GM23248 (cell line): Measurements from ENCODE around the gene FAM163A. TPM values are rescaled to one million over a fixed set of nuclear protein-coding genes. Genes with fewer than 3 reads are reported as not detected.
"Not testable (repeated sequence)": the region's sequence is repeated elsewhere in the genome, so short reads cannot be mapped to it uniquely, and the experiment has no call there.

ENCODE experiments used
- DNase-seq: peaks from one replicate; pipeline ENCODE4 v3.0.0-alpha.2; 2015
- H2AFZ ChIP-seq: fragments of 200-600 bp; sonication (generic); 2 replicates; pipeline ENCODE4 v1.6.1; 2016; ENCODE audit warnings: antibody characterized with exemption
- H3F3A ChIP-seq: fragments of 200-600 bp; sonication (generic); 2 replicates; pipeline ENCODE4 v1.6.1; 2016; ENCODE audit warnings: mild to moderate bottlenecking, antibody characterized with exemption, mixed run types; ENCODE audit not compliant: insufficient read depth
- H3K27ac ChIP-seq: fragments of 200-600 bp; sonication (generic); 2 replicates; pipeline ENCODE4 v1.5.1; 2016; ENCODE audit warnings: mild to moderate bottlenecking
- H3K27me3 ChIP-seq: fragments of 200-600 bp; sonication (generic); replicated peaks from 2 replicates; pipeline ENCODE4 v1.6.1; 2016; ENCODE audit warnings: mild to moderate bottlenecking; ENCODE audit not compliant: insufficient read depth
- H3K36me3 ChIP-seq: fragments of 200-600 bp; sonication (generic); 2 replicates; pipeline ENCODE4 v1.6.1; 2016; ENCODE audit warnings: low read depth, mild to moderate bottlenecking
- H3K4me1 ChIP-seq: fragments of 200-600 bp; sonication (generic); 2 replicates; pipeline ENCODE4 v1.6.1; 2016; ENCODE audit warnings: mild to moderate bottlenecking; ENCODE audit not compliant: insufficient read depth
- H3K4me2 ChIP-seq: fragments of 200-600 bp; sonication (generic); one replicate; pipeline ENCODE4 v1.6.1; 2016; ENCODE audit warnings: mild to moderate bottlenecking; ENCODE audit not compliant: unreplicated experiment
- H3K4me3 ChIP-seq: fragments of 200-600 bp; sonication (generic); 2 replicates; pipeline ENCODE4 v1.5.1; 2016; ENCODE audit warnings: mild to moderate bottlenecking
- H3K79me2 ChIP-seq: fragments of 200-600 bp; sonication (generic); 2 replicates; pipeline ENCODE4 v1.6.1; 2016; ENCODE audit warnings: mild to moderate bottlenecking; ENCODE audit not compliant: insufficient read depth
- H3K9ac ChIP-seq: fragments of 200-600 bp; sonication (generic); 2 replicates; pipeline ENCODE4 v1.6.1; 2016; ENCODE audit warnings: mild to moderate bottlenecking
- H3K9me2 ChIP-seq: fragments of 200-600 bp; sonication (generic); 2 replicates; pipeline ENCODE4 v1.6.1; 2016; ENCODE audit warnings: mixed run types, mild to moderate bottlenecking, moderate library complexity; ENCODE audit not compliant: insufficient read depth
- H3K9me3 ChIP-seq: fragments of 200-600 bp; sonication (generic); one replicate; pipeline ENCODE4 v1.6.1; 2017; ENCODE audit warnings: low read depth
- H4K20me1 ChIP-seq: fragments of 200-600 bp; sonication (generic); 2 replicates; pipeline ENCODE4 v1.6.0; 2016; ENCODE audit not compliant: insufficient read depth
- EZH2 ChIP-seq: fragments of 200-600 bp; sonication (generic); IDR thresholded peaks from 2 replicates; pipeline ENCODE4 v1.6.1; 2018; ENCODE audit warnings: antibody characterized with exemption, mild to moderate bottlenecking; ENCODE audit not compliant: insufficient read depth, poor library complexity, severe bottlenecking
- EZH2phosphoT487 ChIP-seq: fragments of 200-600 bp; sonication (generic); IDR thresholded peaks from 2 replicates; pipeline ENCODE4 v1.6.1; 2018; ENCODE audit warnings: antibody characterized with exemption, moderate library complexity, mild to moderate bottlenecking, low read depth; ENCODE audit not compliant: insufficient read depth
- WGBS, 2 experiments: methylation state at CpG; one replicate each; pipeline ENCODE4 v1.1.6; 2015 to 2017; ENCODE audit warnings: low lambda C conversion rate in 2 of 2, low coverage in 1 of 2; ENCODE audit errors: missing lambda C conversion rate in 2 of 2; 5-methylcytosine and 5-hydroxymethylcytosine counted together
- in situ Hi-C: fragments of 300-500 bp; cut with MboI; formaldehyde crosslinking; loops from 2 replicates; pipeline ENCODE4 v1.15.0; 2020
- polyA plus RNA-seq: library from polyadenylated mRNA; unstranded; fragments of >200 nt; fragmentation: Nextera tagmentation; extraction: Ambion mirVana; gene quantifications from 2 replicates; pipeline ENCODE4 v1.2.1, GENCODE V29; 2016
- total RNA-seq: library from RNA; depleted of rRNA; stranded (reverse); fragments of >200 nt; shearing (Covaris generic); gene quantifications from 2 replicates; pipeline ENCODE4 v1.2.3, GENCODE V29; 2014

Gene FAM163A
- total and polyA plus RNA-seq, 2 experiments from 2014 or later = not detected

DNA sequence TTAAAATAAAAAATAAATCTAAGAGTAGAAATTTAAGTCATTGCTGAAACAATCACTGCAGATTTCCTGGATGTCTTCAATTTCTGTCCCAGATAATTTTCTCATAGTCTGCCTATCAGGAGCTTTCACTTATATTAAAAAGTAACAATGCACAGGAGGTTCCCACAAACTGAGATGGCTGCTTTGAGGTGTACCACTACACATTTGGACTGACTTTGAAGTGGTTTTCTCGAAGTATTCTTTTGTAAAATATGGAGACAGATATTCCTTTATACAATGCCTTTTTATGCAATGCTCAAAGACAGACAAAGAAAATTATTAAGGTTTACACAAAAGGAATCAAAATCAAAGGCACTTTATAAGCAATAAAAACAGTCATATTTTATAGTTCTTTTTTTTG is 110.0 kb downstream of the FAM163A start:
- H2AFZ ChIP-seq = no peak overlapping the region
- H3K27me3 ChIP-seq = no peaks in the 10 kb centered on the region
- TF ChIP-seq EZH2 (no peak), EZH2phosphoT487 (no peak)
- in situ Hi-C loops = no loop called here
- no peak overlapping the region for H3K27ac ChIP-seq
- no peaks in the 10 kb centered on the region for H3K9me2 ChIP-seq
- H3K4me1 ChIP-seq = no peaks in the 10 kb centered on the region
- H4K20me1 ChIP-seq = no peaks in the 10 kb centered on the region
- DNase-seq = no peak
- H3F3A ChIP-seq = no peaks in the 10 kb centered on the region
- 0 out of 2 replicates have a peak, but pooled peaks cover 5% of the 10 kb centered on the region for H3K79me2 ChIP-seq
- H3K9me3 ChIP-seq = no peaks in the 10 kb centered on the region
- 100% methylated on average over 1 of the region's 1 CpG for WGBS, 2 experiments
- H3K4me2 ChIP-seq = no peak overlapping the region
- H3K4me3 ChIP-seq = no peak overlapping the region
- no peak overlapping the region for H3K9ac ChIP-seq
- peaks cover 50% of the 10 kb centered on the region for H3K36me3 ChIP-seq

DNA sequence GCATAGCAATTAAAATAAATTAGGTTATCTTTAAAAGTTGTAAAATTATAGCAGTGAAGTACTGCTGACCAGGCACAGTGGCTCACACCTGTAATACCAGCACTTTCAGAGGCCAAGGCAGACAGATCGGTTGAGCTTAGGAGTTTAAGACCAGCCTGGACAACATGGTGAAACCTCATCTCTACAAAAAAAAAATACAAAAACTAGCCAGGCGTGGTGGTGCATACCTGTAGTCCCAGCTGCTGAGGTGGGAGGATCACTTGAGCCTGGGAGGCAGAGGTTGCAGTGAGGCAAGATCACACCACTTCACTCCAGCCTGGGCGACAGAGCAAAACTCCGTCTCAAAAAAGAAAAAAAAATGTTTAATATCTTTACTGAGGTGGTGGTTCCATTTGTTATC is 112.7 kb downstream of the FAM163A start:
- H3K4me3 ChIP-seq, H3K4me2 ChIP-seq, DNase-seq, in situ Hi-C loops, H3K9me3 ChIP-seq, H3K27ac ChIP-seq, H3K9me2 ChIP-seq, H2AFZ ChIP-seq, H3K9ac ChIP-seq, H3K4me1 ChIP-seq, H4K20me1 ChIP-seq, H3K27me3 ChIP-seq, H3F3A ChIP-seq: not testable (repeated sequence)
- Histone ChIP-seq H3K79me2 (peaks cover 18% of the 10 kb centered on the region; the same call in 1 of the 2 replicates), H3K36me3 (peaks cover 43% of the 10 kb centered on the region)
- WGBS, 2 experiments = 97 to 99% methylated on average over 4 of the region's 4 CpGs

DNA sequence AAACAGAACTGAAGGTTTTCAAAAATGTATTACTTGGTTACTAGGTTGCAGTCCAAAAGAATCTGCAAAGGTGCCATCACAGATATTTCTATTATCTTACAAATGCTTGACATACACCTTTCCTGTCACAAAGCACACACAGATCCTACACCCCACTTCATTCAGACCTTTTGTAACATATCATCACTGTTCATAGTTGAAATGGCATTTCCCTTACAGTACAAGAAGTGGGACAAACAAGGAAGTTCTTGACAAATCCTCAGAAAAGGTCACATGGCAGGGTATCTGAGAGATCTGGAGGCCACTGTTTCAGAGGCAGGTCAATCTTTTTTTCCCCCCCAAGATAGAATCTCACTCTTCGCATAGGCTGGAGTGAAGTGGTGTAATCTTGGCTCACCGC is 113.2 kb downstream of the FAM163A start:
- Histone ChIP-seq H3K4me1 (no peaks in the 10 kb centered on the region), H3K79me2 (peaks cover 23% of the 10 kb centered on the region; the same call in 1 of the 2 replicates), H3K27ac (no peak overlapping the region), H4K20me1 (no peaks in the 10 kb centered on the region), H3K9me3 (no peaks in the 10 kb centered on the region), H3K27me3 (no peaks in the 10 kb centered on the region), H3K36me3 (peaks cover 38% of the 10 kb centered on the region), H3F3A (no peaks in the 10 kb centered on the region), H3K4me2 (no peak overlapping the region), H3K4me3 (no peak overlapping the region), H2AFZ (no peak overlapping the region), H3K9me2 (no peaks in the 10 kb centered on the region), H3K9ac (no peak overlapping the region)
- WGBS, 2 experiments = 93 to 96% methylated on average over 2 of the region's 2 CpGs
- in situ Hi-C loops = no loop called here
- TF ChIP-seq EZH2phosphoT487 (no peak), EZH2 (no peak)
- DNase-seq = no peak

DNA sequence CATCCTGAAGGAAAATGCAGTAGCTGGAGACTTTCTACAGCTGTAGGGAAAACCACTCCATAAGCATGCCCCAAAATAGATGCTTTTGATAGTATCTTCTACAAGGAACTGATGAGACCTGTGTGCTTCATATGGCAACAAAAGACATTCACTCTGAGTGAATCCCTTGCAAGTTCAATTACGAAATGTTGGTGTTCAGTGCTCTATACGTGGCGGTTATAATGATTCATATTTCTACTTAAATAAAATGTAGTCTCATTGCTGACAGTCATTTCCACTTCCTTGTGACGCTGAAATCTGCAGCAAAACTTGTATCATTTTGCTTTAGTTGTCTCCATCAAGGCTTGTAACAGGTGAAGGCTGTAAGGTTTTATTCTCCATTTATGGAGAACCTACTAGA is 113.9 kb downstream of the FAM163A start:
- no peaks in the 10 kb centered on the region for H3K9me2 ChIP-seq
- H3F3A ChIP-seq = no peaks in the 10 kb centered on the region
- peaks cover 30% of the 10 kb centered on the region for H3K79me2 ChIP-seq
- H3K36me3 ChIP-seq = peaks cover 38% of the 10 kb centered on the region
- in situ Hi-C loops = no loop called here
- DNase-seq = no peak
- H3K4me1 ChIP-seq = no peaks in the 10 kb centered on the region
- no peak overlapping the region for H3K4me2 ChIP-seq
- no peak overlapping the region for H2AFZ ChIP-seq
- H3K9ac ChIP-seq = no peak overlapping the region
- no peaks in the 10 kb centered on the region for H3K9me3 ChIP-seq
- WGBS, 2 experiments = 92 to 96% methylated on average over 4 of the region's 4 CpGs
- H3K27me3 ChIP-seq = no peaks in the 10 kb centered on the region
- no peak overlapping the region for H3K4me3 ChIP-seq
- H4K20me1 ChIP-seq = no peaks in the 10 kb centered on the region
- no peak for TF ChIP-seq EZH2phosphoT487
- no peak for TF ChIP-seq EZH2
- no peak overlapping the region for H3K27ac ChIP-seq

DNA sequence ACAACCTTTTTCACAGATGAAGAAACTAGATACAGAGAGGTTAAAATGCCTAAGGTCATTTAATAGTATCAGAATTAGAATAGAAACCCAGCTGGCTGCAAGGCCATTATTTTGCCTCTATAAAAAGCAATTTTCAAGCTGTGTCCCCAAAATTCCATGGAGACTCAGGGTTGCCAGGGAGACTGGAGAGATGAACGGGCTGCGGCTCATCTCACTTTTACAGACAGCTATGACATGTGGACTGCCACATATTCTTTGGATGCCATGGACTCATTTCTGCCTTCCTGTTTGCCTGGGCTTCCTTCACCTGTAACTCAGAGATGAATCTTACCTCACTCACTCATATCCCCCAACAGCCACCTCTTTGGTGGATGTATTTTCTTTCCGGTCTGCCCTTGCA is 117.6 kb downstream of the FAM163A start:
- H4K20me1 ChIP-seq = no peaks in the 10 kb centered on the region

More for the DNA sequence above, 117.6 kb downstream of the FAM163A start:
- H3K27ac ChIP-seq = no peak overlapping the region
- H3K4me2 ChIP-seq = no peak overlapping the region
- H2AFZ ChIP-seq = no peak overlapping the region
- no peak overlapping the region for H3K4me3 ChIP-seq
- in situ Hi-C loops = no loop called here
- TF ChIP-seq EZH2 (no peak), EZH2phosphoT487 (no peak)
- H3K36me3 ChIP-seq = peaks cover 47% of the 10 kb centered on the region
- H3K79me2 ChIP-seq = peaks cover 60% of the 10 kb centered on the region
- H3K4me1 ChIP-seq = no peaks in the 10 kb centered on the region
- no peaks in the 10 kb centered on the region for H3K9me3 ChIP-seq
- no peak for DNase-seq
- H3K9ac ChIP-seq = no peak overlapping the region
- no peaks in the 10 kb centered on the region for H3K9me2 ChIP-seq
- 87 to 96% methylated on average over 3 of the region's 3 CpGs for WGBS, 2 experiments
- no peaks in the 10 kb centered on the region for H3K27me3 ChIP-seq
- H3F3A ChIP-seq = no peaks in the 10 kb centered on the region
